ENCODE data around the gene PLA2R1. TPM values are rescaled to one million over a fixed set of nuclear protein-coding genes. Genes with fewer than 3 reads are reported as not detected.

Gene PLA2R1
- total RNA-seq, 1 experiment from 2014 or later, result 0.39 TPM

- Histone ChIP-seq H3K4me1 (no peaks in the 10 kb centered on the region), H3K9me3 (no peaks in the 10 kb centered on the region), H3K4me3 (ENCODE audit: low read depth, low read length) (no peak overlapping the region), H3K27me3 (replicated peaks; ENCODE audit: control insufficient read depth, insufficient read depth, low read length) (no peaks in the 10 kb centered on the region), H3K36me3 (ENCODE audit: control insufficient read depth, insufficient read depth, low read length) (peaks cover 2% of the 10 kb centered on the region)
- no peak for DNase-seq
- CTCF ChIA-PET, result no interaction called here
- no peaks in the 10 kb centered on the region for H3K4me1 Mint-ChIP-seq (ENCODE audit: low read depth, unreplicated experiment)
- H3K4me3 Mint-ChIP-seq (ENCODE audit: unreplicated experiment), result no peak overlapping the region
- no peaks in the 10 kb centered on the region for H3K36me3 Mint-ChIP-seq (ENCODE audit: insufficient read depth, unreplicated experiment)
- BruUV-seq (replicated peaks), result no TSS peak
- no peak for TF ChIP-seq CTCF (IDR thresholded peaks at IDR 0.05; ENCODE audit: insufficient read depth in 1 of 2, low read depth in 1 of 2, low read length in 1 of 2, severe bottlenecking in 1 of 2, unreplicated experiment in 1 of 2)
- H3K27ac Mint-ChIP-seq (ENCODE audit: unreplicated experiment), result no peak overlapping the region
- no peaks in the 10 kb centered on the region for H3K9me3 Mint-ChIP-seq (ENCODE audit: unreplicated experiment)
- POLR2A ChIA-PET, result no interaction called here
- intact Hi-C loops (cut with micrococcal nuclease; ENCODE audit: unreplicated experiment), result no loop called here
- H3K27me3 Mint-ChIP-seq (ENCODE audit: insufficient read depth, unreplicated experiment), result no peaks in the 10 kb centered on the region
Observed at GRCh38 chr2:159882130-159882745, 180.2 kb downstream of the PLA2R1 start.

Other genes starting within 250 kb of the PLA2R1 start
- 25.4 and 27.5 TPM in 2 replicates for gene LY75, start 157.9 kb downstream of the PLA2R1 start, total RNA-seq (2022)
- gene ITGB6, start 137.7 kb upstream of the PLA2R1 start, total RNA-seq (2022), result 1.7 and 2.6 TPM in 2 replicates

All from Caco-2 (cell line).